Measurements from ENCODE around the gene ZFYVE19. TPM values are rescaled to one million over a fixed set of nuclear protein-coding genes. Genes with fewer than 3 reads are reported as not detected.

ZFYVE19 gene
- total and polyA plus RNA-seq, 8 donors, result 7.4 to 27.3 (median 9.3) TPM

DNA sequence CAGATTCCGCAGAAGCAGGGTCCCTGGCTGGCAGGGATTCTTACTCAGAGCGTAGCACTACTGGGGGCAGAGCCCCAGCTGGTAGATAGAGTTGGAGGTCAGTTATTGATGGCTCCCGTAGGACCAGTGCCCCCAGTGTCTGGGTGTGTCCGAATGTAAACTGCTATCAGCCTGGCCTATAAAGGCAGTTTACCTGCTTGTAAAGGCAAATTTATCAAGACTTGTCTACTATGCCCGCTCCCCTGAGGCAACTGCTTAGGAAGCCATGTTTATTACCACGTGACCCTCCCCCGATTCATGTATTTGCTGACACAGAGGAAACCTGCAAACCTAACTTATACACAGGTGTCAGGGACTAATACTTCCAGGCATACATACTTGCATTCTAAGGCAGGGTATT lies 22.2 kb downstream of the ZFYVE19 start:
- H3K4me1 ChIP-seq, result peaks cover 0 to 7% (median 0%) of the 10 kb centered on the region in 3 donors
- no peak overlapping the region for H3K4me3 ChIP-seq
- H3K27me3 ChIP-seq, result no peaks in the 10 kb centered on the region
- no peaks in the 10 kb centered on the region for H3K36me3 ChIP-seq
- ATAC-seq (no peak), DNase-seq (no peak), FAIRE-seq (no peak)
- TF ChIP-seq CTCF (IDR thresholded peaks at IDR 0.05), result no peak
- H3K27ac ChIP-seq, result no peak overlapping the region
- intact Hi-C loops (cut with DNase I), result no loop called here
- 76 to 80% methylated on average over 7 of the region's 7 CpGs for WGBS, 2 donors
- H3K9me3 ChIP-seq, result no peaks in the 10 kb centered on the region

GRCh38 chr15:40830884-40831283 lies 24.0 kb downstream of the ZFYVE19 start:
- Histone ChIP-seq H3K9me3 (no peaks in the 10 kb centered on the region), H3K36me3 (no peaks in the 10 kb centered on the region), H3K4me3 (no peak overlapping the region), H3K4me1 (peaks cover 0 to 6% (median 0%) of the 10 kb centered on the region in 3 donors), H3K27me3 (no peaks in the 10 kb centered on the region), H3K27ac (no peak overlapping the region)
- TF ChIP-seq CTCF (IDR thresholded peaks at IDR 0.05), result no peak
- FAIRE-seq, result no peak
- no peak for ATAC-seq
- DNase-seq, result no peak
- intact Hi-C loops (cut with DNase I), result no loop called here
- 86 to 89% methylated on average over 2 of the region's 2 CpGs for WGBS, 2 donors

GRCh38 chr15:40831861-40832260 lies 25.0 kb downstream of the ZFYVE19 start:
- Histone ChIP-seq H3K4me3 (no peak overlapping the region), H3K27ac (no peak overlapping the region), H3K27me3 (no peaks in the 10 kb centered on the region), H3K9me3 (no peaks in the 10 kb centered on the region), H3K4me1 (no peaks in the 10 kb centered on the region), H3K36me3 (no peaks in the 10 kb centered on the region)
- ATAC-seq (no peak), FAIRE-seq (no peak), DNase-seq (no peak)
- intact Hi-C loops (cut with DNase I), result no loop called here
- TF ChIP-seq CTCF (IDR thresholded peaks at IDR 0.05), result no peak
- 71 to 75% methylated on average over 1 of the region's 1 CpG for WGBS, 2 donors

DNA sequence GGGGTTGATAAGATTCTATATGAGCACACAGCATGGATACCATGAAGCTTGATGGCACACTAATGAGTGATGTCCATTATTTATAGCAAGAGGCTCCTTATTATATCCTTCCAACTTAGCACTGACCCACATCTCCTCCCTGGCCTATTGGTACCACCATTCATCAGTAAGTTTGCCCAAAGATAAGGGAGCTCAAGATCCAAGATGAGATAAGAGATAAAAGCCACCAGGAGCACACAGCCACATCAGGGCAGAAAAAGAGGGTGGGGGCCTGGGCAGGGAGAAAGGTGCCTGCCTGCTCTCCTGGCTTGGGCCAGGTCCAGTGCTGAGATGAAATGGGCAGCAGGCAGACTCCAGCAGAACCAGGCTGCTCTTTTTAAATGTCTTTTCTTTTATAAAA lies 26.0 kb downstream of the ZFYVE19 start:
- Histone ChIP-seq H3K4me3 (no peak overlapping the region), H3K27ac (no peak overlapping the region), H3K9me3 (no peaks in the 10 kb centered on the region), H3K36me3 (no peaks in the 10 kb centered on the region), H3K27me3 (no peaks in the 10 kb centered on the region), H3K4me1 (no peaks in the 10 kb centered on the region)
- no peak for ATAC-seq
- intact Hi-C loops (cut with DNase I), result no loop called here
- no peak for FAIRE-seq
- no peak for TF ChIP-seq CTCF (IDR thresholded peaks at IDR 0.05)
- DNase-seq, result no peak

- TF ChIP-seq CTCF (IDR thresholded peaks at IDR 0.05), result no peak
- Histone ChIP-seq H3K27me3 (no peaks in the 10 kb centered on the region), H3K36me3 (no peaks in the 10 kb centered on the region), H3K27ac (no peak overlapping the region), H3K9me3 (no peaks in the 10 kb centered on the region), H3K4me1 (no peaks in the 10 kb centered on the region), H3K4me3 (no peak overlapping the region)
- intact Hi-C loops (cut with DNase I), result no loop called here
- DNase-seq (no peak), FAIRE-seq (no peak), ATAC-seq (no peak)
- 95 to 100% methylated on average over 1 of the region's 1 CpG for WGBS, 2 donors
These were observed 29.1 kb downstream of the ZFYVE19 start for GRCh38 chr15:40836020-40836419.
